Hair follicle dermal papilla cell (primary cell): ENCODE data around the gene PPARG. TPM values are rescaled to one million over a fixed set of nuclear protein-coding genes. Genes with fewer than 3 reads are reported as not detected.

Experiments
- small RNA-seq: library from RNA; depleted of rRNA; stranded (forward); fragments of <200 nt; gene quantifications from one replicate; pipeline ENCODE3, GENCODE V24; 2012
- total RNA-seq: library from RNA; depleted of rRNA; stranded (reverse); fragments of >200 nt; gene quantifications from 2 replicates; pipeline ENCODE4 v1.2.3, GENCODE V29; 2012

The PPARG gene
- 14.8 and 20.8 TPM in 2 replicates for total RNA-seq

DNA sequence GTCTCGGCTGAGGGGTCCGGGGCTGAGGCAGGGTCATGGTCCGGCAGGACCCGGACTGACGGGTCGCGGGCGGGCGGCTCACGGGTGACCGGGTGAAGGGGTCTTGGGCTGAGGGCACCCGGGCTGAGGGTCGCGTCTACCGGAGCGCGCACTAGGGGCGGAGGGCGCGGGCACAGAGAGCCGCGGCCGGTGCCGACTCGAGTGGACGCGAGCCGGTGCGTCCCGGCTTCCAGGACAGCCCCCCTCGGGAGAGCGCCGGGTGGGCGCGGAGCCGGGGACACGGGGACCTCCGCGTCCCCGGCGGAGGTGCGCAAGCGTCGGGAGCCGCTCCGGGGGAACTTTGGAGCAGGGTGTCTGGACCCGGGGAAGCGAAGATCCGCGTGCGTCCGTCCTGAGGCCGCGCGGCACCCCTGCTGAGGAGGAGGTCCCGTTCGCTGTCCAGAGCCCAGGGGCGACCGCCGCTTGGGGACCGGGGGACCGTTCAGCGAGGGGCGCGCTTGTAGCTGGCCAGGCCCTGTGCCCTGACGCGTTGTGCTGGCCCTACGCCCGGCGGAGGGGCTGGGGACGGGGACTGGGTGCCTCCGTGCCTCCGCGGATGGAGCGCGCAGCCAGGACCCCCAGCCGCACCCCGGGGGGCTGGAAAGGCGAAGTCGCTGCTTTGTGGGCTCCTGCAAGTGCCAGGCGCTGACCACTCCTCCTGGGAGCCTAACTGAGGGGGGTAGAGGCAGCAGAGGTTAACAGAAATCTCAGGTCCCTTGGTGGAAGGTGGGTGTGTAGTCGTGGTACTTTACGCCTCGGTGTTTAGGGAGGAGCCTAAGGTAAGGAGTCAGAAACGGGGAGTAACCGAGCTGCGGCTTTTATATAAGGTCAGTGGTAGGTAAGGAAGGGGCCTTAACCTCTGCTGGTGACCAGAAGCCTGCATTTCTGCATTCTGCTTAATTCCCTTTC is at the start of gene PPARG:
Gene PPARG, plus strand, starts transcription at position 889 of the 948 bp plus-strand sequence. CDS start 90,642 bp downstream, outside the sequence.

Small RNA genes lying within 50 kb of the gene (small RNA-seq; reads per million reads assigned to genes)
- gene AC091492.1 = 0.49 reads per million

Other genes starting within 250 kb of the PPARG start
- 3.5 and 5.7 TPM in 2 replicates for gene TIMP4, start 130.2 kb upstream of the PPARG start, total RNA-seq
- gene TSEN2, start 195.4 kb downstream of the PPARG start, total RNA-seq = 14.3 and 22.4 TPM in 2 replicates